OCI-LY3 (cell line): ENCODE data around the gene HIP1R.

Experiments used
- H2AFZ ChIP-seq: fragments of 200-600, 300-600 bp; shearing (Covaris generic); 2 replicates; pipeline ENCODE4 v1.6.0; 2014; ENCODE audit warnings: antibody characterized with exemption, low read depth, low read length
- H3K27ac ChIP-seq: fragments of 200-600, 300-600 bp; sonication (generic); 2 replicates; pipeline ENCODE4 v1.5.1; 2014; ENCODE audit warnings: mild to moderate bottlenecking, low read length, moderate library complexity, mixed read lengths
- H3K27me3 ChIP-seq: fragments of 200-600, 300-600 bp; sonication (generic); 2 replicates; pipeline ENCODE4 v1.6.1; 2014; ENCODE audit warnings: low read depth, low read length, mixed read lengths
- H3K36me3 ChIP-seq: fragments of 200-600, 300-600 bp; sonication (generic); replicated peaks from 2 replicates; pipeline ENCODE3; 2014; ENCODE audit warnings: low read depth, low read length, mixed read lengths
- H3K4me1 ChIP-seq: fragments of 300-600, 200-600 bp; sonication (generic); 2 replicates; pipeline ENCODE4 v1.6.1; 2014; ENCODE audit warnings: low read length, mixed read lengths
- H3K4me2 ChIP-seq: fragments of 200-600, 300-600 bp; sonication (generic); 2 replicates; pipeline ENCODE4 v1.6.1; 2014; ENCODE audit warnings: low read length, mixed read lengths
- H3K4me3 ChIP-seq: fragments of 300-600, 200-600 bp; sonication (generic); 2 replicates; pipeline ENCODE4 v1.5.1; 2014; ENCODE audit warnings: antibody characterized with exemption, mild to moderate bottlenecking, low read length, moderate library complexity
- H3K79me2 ChIP-seq: fragments of 300-600, 200-600 bp; shearing (Covaris generic); 2 replicates; pipeline ENCODE4 v1.6.1; 2014; ENCODE audit warnings: mild to moderate bottlenecking, low read length, mixed read lengths
- H3K9ac ChIP-seq: fragments of 300-600, 200-600 bp; shearing (Covaris generic); 2 replicates; pipeline ENCODE4 v1.6.0; 2014; ENCODE audit warnings: mild to moderate bottlenecking, low read length, moderate library complexity
- H3K9me3 ChIP-seq: fragments of 200-600, 300-600 bp; shearing (Covaris generic); 2 replicates; pipeline ENCODE4 v1.6.1; 2014; ENCODE audit warnings: low read length, mixed read lengths; ENCODE audit not compliant: insufficient read depth
- H4K20me1 ChIP-seq: fragments of 200-600, 300-600 bp; sonication (generic); 2 replicates; pipeline ENCODE4 v1.6.1; 2016; ENCODE audit warnings: low read length, mixed read lengths; ENCODE audit not compliant: insufficient read depth
- CTCF ChIP-seq: fragments of 200-600, 300-600 bp; sonication (generic); IDR thresholded peaks from 2 replicates; pipeline ENCODE4 v1.5.1; 2014; ENCODE audit warnings: antibody characterized with exemption, low read length, low read depth
- EZH2phosphoT487 ChIP-seq: fragments of 200-600 bp; shearing (Covaris generic); IDR thresholded peaks from 2 replicates; pipeline ENCODE4 v1.6.1; 2018; ENCODE audit warnings: antibody characterized with exemption, mixed run types, low read depth

Gene HIP1R

DNA sequence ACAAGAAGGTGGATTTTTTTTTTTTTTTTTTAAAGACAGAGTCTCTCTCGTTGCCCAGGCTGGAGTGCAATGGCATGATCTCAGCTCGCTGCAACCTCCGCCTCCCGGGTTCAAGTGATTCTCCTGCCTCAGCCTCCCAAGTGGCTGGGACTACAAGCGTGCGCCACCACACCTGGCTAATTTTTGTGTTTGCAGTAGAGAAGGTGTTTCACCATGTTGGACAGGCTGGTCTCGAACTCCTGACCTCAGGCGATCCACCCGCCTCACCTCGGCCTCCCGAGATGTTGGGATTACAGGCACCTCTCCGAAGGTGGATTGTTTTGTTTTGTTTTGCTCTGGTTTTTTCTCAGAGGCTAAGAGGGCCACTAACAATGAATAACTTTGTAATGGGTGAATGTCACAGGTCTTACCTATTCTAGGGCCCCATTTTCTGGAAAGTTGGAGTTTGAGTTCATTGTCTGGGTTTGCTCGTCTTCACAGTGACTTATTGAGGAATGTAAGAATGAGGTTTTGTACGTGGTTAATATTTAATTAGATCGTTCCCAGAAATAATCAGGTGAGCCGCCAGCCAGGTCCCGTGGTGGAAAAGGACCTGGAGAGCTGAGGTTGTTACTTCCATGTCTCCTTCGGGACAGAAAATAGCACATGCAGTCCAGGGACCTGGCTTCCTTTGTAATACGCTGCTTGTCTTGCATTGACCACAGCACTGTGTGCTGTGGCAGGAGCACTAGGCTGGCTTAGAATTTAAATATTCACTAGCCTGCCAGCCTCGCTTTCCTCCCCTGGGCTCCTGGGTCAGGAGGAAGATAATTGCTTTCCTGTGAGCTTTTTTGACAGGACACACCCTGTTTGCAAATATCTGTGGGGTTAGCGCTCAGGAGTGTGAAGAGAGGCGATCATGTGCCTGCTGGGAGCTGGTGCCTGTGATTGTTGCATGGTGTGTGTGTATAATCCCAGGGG lies 2.3 kb downstream of the HIP1R start:
- TF ChIP-seq CTCF: no peak
- no peak for TF ChIP-seq EZH2phosphoT487
- no peaks in the 10 kb centered on the region for H3K9me3 ChIP-seq
- no peaks in the 10 kb centered on the region for H3K79me2 ChIP-seq
- no peak overlapping the region for H2AFZ ChIP-seq
- no peak overlapping the region for H3K27ac ChIP-seq
- peaks cover 45% of the 10 kb centered on the region for H3K27me3 ChIP-seq
- H3K36me3 ChIP-seq: no peaks in the 10 kb centered on the region
- no peak overlapping the region for H3K4me3 ChIP-seq
- no peak overlapping the region for H3K4me2 ChIP-seq
- H4K20me1 ChIP-seq: no peaks in the 10 kb centered on the region
- H3K9ac ChIP-seq: no peak overlapping the region
- H3K4me1 ChIP-seq: peaks cover 12% of the 10 kb centered on the region; the same call in 1 of the 2 replicates

- Histone ChIP-seq H3K4me3 (no peak overlapping the region), H3K27me3 (peaks cover 38% of the 10 kb centered on the region), H3K27ac (no peak overlapping the region), H3K36me3 (no peaks in the 10 kb centered on the region), H3K9me3 (no peaks in the 10 kb centered on the region), H3K4me2 (no peak overlapping the region), H3K4me1 (peaks cover 12% of the 10 kb centered on the region; the same call in 1 of the 2 replicates), H3K9ac (no peak overlapping the region), H4K20me1 (no peaks in the 10 kb centered on the region), H2AFZ (no peak overlapping the region), H3K79me2 (no peaks in the 10 kb centered on the region)
- TF ChIP-seq EZH2phosphoT487 (no peak), CTCF (no peak)
These were observed 3.6 kb downstream of the HIP1R start for GRCh38 chr12:122838841-122839240.

- Histone ChIP-seq H3K9ac (no peak overlapping the region), H3K4me1 (peaks cover 6% of the 10 kb centered on the region; the same call in 1 of the 2 replicates), H3K9me3 (no peaks in the 10 kb centered on the region), H2AFZ (no peak overlapping the region), H3K36me3 (no peaks in the 10 kb centered on the region), H3K79me2 (no peaks in the 10 kb centered on the region), H3K4me2 (no peak overlapping the region), H3K27ac (no peak overlapping the region), H3K4me3 (no peak overlapping the region), H4K20me1 (no peaks in the 10 kb centered on the region), H3K27me3 (peaks cover 29% of the 10 kb centered on the region)
- TF ChIP-seq EZH2phosphoT487: no peak
- no peak for TF ChIP-seq CTCF
These were observed 4.8 kb downstream of the HIP1R start for GRCh38 chr12:122839907-122840554.
